Transverse colon (tissue), 3 donors: Measurements from ENCODE around the gene STXBP3.

Experiments used
- CTCF ChIP-seq, 5 experiments: fragments of 200-600 bp in 3 of 5; fragments of 450-650 bp in 2 of 5; sonication (generic) in 3 of 5; IDR thresholded peaks; 1 replicate in 2 of 5; 2 replicates in 3 of 5; pipeline ENCODE4 v1.5.1; 2016 to 2017; ENCODE audit warnings: antibody characterized with exemption in 5 of 5, inconsistent platforms in 3 of 5, mild to moderate bottlenecking in 2 of 5, moderate library complexity in 1 of 5
- EP300 ChIP-seq: sonication (generic); formaldehyde crosslinking; IDR thresholded peaks from one replicate; pipeline ENCODE4 v1.6.1; 2017; ENCODE audit warnings: antibody characterized with exemption, low read depth
- POLR2A ChIP-seq: fragments of 450-650 bp; IDR thresholded peaks from one replicate; pipeline ENCODE4 v1.6.1; 2016; ENCODE audit warnings: antibody characterized with exemption, mild to moderate bottlenecking, moderate library complexity

- TF ChIP-seq POLR2A, result no peak
- TF ChIP-seq EP300, result no peak
- TF ChIP-seq CTCF (IDR thresholded peaks at IDR 0.05), result no peak
Observed at GRCh38 chr1:108851567-108851966, 105.1 kb downstream of the STXBP3 start.
